GM21381 (cell line): ENCODE data around the gene TMEM156.
"Not testable (repeated sequence)": the region's sequence is repeated elsewhere in the genome, so short reads cannot be mapped to it uniquely, and the experiment has no call there.

Experiments
- ATAC-seq: cut with Tn5 transposase; IDR thresholded peaks from one replicate; pipeline ENCODE4 v1.9.1; 2021; ENCODE audit warnings: mild to moderate bottlenecking, moderate library complexity; ENCODE audit not compliant: unreplicated experiment

The TMEM156 gene

DNA sequence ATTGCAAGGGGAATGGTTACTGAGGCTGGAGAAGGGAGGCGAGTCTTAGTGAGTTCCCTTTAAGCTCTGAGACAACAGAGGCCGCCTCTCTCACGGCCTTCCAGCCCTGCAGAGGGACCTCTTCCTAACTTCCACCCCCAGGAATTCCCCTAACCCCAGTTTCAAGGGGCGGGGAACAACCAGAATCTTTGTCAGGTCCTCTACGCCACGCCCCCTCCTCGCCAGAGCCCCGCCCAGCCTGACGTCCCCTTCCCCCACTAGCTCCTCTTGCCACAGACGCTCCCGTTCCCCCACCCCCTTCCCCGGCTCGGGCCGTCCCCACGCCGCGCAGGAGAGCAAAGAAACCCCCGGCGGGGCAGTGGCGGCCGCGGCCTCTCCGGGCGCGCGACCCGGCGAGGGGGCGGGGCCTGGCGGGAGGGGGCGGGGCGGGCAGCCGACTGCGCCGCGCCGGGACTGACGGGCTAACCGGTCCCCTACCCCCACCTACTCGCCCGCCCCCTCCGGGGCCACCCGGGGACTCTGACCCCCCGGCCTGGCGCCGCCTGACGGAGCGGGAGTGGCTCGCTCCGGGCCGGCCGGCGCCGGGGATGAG lies 12.3 kb upstream of the TMEM156 start:
- ATAC-seq, result peak; percentile 72

DNA sequence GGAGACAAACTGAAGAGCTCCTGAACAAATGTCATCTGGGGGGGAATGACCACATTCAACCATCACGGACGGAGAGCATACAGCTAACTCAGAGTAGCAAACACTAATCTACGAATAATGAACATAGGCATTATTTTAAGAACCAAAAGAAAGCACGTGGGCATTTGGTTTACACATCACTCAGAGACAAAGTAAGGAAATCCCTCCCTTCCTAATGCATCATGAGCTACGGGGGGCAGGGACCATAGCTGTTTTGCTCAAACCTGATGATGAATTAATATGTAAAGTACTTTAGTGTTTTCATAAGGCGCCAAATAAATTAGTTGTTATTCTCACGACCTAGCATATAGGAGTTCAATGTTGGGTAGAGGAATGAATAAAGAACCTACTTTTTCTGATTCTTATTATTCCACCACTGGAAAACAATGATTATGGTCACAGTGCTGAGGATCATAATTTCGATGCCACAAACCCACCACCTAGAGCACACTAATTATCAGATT lies 11.7 kb upstream of the TMEM156 start:
- no peak for ATAC-seq

DNA sequence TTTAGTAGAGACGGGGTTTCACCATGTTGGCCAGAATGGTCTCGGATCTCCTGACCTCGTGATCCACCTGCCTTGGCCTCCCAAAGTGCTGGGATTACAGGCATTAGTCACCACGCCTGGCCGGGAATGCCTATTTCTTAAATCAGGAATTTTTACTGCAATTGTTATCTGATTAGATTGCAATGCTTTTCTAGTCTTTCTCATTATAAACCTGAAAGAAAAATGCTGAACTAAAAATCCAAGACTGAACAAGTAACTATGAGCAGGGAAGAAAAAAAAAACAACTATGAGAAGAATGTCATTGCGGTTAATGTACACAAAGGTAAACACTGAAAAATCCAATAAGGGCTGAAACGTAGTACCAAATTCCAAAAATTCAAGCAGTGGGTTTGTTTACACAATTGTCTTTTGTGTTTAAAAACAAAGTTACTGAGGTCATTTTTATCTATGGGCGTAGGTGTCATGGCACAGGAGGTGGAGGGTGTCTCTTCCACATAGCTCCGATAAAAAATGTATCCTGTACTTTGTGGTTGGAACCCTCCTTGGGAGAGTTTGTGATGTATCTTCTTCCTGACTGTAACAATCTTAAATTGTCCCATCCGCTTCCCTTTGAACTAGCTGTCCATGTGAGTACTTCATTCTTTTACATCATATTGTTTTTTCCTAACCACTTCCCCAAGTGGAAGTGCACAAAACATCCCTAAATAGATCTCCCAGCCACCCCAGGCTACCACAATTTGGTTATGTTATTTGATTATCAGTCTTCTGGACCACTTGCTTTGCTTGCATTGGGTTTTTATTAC lies 11.1 kb upstream of the TMEM156 start:
- no peak for ATAC-seq

DNA sequence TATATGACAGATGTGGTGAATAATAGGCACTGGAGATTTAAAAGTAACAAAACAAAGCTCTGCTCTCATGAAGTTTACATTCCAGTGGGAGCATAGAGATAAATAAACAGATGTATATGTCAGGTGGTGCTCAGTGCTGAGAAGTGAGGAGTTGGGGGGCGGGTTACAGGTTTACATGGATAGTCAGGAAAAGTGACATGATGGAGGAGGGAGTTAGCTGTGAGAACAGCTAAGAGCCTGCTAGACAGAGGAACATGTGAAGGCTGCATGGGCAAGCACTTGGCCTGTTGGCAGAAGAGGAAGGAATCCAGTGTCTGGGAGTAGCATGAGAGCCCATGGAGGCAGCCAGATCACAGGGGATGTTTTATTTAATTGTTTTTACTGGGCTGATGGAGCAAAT lies 10.2 kb upstream of the TMEM156 start:
- no peak for ATAC-seq

DNA sequence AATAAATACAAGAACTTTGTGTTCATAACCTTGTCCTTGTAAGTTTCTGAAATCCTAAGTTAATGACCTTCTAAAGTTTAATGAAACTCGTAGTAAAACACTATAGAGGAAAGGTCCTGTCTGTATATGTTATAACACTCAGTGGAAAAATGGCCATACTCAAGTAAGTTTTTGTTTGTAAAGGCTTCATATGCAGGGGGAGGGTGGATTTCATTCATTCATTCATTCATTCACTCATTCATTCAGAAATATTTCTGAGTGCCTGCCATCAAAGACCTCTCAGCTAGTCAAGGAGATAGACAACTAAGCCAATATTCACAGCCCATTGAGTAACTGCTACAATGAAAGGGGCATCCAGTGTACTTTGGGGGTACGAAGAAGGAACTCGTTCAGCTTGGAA lies 6.9 kb upstream of the TMEM156 start:
- no peak for ATAC-seq

DNA sequence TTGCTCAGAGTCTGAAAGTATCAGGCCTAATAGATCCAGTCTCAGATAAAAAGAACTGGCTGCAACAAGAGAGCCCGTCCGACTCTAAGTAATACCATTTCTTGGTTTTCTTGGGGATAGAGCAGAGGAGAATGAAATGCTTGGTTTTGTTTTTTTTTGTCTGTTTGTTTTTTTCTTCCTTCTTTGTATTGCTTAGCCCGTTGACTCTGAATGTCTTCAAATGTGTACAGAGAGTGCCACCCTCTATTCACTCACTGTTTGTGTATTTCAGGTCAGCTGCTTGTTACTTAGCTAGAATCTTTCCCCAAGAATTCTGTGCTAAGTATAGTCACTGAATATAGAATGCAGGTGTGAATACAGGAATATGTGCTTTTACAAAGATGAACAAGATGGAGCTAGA lies 5.7 kb upstream of the TMEM156 start:
- ATAC-seq, result no peak

DNA sequence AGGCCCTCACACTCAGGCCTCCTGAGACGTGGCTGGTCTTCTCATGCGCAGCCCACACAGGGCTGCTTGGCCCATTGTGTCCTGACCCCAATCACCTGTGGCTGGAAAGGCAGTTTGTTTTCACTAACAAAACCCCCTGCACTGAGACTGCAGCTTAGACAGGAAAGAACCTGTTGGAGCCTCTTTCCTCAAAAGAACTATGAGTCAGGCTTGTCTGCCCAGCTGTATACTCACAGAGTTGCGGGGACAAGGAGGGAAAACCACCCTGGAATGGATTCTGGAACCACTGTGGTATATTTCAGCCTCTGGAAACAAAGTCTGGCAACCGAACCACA lies 5.2 kb upstream of the TMEM156 start:
- ATAC-seq, result no peak

DNA sequence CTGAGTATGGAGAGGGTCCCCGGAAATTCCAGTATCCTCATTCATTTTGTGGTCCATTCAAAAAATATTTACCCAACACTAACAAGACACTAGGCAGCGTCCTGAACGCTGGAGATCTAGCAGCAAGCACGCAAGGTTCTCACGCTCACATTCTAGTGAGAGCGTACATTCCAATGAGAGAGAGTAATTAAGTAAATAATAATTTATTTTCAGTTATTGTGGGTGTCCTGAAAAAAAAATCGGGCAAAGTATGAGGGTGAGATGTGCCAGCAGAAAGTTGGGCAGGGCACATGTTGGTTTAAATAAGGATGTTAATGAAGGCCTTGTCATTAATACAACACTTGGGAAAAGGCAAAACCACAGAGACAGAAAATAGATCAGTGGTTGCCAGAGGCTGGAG lies 4.0 kb upstream of the TMEM156 start:
- ATAC-seq, result no peak

DNA sequence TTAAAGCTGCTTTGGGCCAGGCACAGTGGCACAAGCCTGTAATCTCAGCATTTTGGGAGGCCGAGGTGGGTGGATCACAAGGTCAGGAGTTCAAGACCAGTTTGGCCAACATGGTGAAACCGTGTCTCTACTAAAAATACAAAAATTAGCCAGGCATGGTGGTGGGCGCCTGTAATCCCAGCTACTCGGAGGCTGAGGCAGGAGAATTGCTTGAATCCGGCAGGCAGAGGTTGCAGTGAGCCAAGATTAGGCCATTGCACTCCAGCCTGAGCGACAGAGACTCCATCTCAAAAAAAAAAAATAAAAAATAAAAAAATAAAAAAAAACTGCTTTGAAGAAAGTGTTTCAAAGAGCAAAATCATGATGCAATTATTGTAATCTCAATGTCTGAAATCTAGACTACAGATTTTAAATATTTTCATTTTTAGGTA lies 604 bp downstream of the TMEM156 start:
- not testable (repeated sequence) for ATAC-seq

DNA sequence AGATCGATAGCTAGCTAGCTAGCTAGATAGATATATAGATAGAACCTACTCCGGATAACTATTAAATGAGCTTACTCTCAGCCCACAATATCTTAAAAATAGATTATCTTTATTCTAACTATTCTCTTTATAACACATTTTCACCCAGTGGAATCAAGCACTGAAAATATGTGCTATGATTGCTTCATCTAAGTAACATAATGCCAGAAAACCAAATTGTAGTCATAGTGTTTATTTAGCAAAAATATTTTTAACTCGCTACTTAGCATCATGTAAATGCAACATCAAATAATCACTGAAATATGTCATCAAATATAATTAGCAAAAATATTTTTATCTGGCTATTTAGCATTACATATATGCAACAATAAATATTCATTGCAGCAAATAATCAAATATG lies 1.5 kb downstream of the TMEM156 start:
- ATAC-seq, result no peak

DNA sequence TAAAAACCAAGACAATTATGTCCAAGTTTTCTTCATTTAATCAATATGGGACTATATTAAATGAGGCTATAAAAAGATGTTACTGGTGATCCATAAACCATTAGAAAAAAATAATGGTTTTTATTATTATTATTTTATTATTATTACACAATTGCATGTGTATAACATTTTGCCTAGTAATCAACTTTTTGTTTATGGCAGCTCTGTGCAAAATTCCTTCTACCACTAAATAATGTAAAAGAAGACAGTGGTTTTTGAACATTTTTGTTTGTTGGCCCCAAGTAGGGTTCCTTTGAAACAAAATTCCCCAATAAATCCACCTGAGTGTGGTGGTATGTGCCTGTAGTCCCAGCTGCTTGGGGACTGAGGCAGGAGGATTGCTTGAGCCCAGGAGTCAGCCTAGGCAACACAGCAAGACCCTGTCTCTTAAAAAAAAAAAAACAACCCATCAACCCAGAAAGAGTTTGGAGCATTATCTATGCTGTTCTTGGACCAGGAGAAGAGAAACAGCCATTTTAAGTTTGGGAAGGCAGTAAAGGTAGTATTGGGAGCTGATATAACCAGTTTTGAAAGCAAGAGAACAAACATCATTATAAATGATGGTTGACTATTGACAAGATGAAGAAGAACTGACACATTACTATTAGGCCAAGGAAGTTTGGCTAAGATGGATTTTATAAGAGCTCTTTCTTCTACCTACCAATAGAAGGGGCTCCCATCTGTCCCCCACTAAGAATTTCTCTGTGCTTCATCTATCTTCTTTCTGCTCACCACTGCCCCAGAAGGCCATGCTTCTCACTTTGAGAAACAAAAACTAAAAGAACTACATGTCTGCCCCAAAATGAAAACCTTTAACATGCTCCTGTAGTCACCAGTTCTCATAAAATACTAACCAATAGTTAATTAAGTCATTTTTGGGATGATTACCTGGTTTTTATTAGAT lies 2.2 kb downstream of the TMEM156 start:
- ATAC-seq, result no peak

DNA sequence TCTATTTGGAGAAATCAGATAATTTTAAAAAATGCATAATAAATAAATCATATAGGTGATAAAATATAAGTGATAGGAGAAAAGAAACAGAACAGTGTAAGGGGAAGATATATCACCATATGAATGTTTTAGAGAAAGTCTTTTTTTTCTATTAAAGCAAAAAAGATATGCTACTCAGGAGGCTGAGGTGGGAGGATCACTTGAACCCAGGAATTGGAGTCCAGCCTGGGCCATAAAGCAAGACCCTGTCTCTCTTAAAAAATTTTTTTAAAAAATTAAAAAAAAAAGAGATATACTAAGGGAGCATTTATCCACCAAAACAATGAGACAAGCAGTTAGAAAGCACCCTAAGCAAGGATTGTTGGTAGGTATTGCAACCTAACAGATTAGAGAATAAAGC lies 6.1 kb downstream of the TMEM156 start:
- ATAC-seq, result no peak

DNA sequence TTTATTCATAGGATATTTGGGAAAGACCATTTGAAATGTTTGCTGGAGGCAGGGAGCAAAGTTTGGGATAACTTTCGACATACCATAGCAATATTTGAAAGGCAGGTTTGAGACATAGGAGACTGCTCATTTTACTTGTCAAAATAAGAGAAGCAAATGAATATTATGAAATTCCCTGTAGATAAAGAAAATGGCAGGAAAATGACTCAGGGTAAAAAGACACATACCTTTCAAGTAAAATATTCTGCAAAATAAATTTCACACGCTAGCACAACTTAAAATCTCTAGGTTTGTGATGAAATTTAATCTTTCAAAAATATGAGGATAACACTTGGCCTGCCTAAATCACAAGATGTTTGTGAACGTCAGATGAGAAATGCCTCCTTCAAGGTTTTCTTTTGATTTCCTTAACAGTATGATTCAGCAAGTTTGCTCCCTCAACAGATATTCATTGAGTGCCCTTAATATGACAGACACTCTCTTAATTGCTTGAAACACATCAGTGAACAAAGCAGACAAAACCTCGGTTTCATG lies 6.6 kb downstream of the TMEM156 start:
- no peak for ATAC-seq

DNA sequence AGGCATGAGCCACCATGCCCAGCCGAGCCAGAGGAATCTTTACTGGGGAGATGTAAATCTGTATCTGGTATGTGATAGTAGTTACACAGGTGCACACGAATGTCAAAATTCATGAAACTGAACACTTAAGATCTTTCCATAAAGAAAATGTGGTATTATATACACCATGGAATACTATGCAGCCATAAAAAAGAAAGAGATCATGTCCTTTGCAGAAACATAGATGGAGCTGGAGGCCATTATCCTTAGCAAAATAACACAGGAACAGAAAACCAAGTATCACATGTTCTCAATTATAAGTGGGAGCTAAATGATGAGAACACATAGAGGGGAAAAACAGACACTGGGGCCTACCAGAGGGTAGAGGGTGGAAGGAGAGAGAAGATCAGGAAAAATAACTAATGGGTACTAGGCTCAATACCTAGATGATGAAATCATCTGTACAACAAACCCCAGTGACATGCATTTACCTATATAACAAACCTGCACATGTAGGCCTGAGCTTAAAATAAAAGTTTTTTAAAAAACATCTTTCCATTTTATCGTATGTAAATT lies 7.8 kb downstream of the TMEM156 start:
- no peak for ATAC-seq

DNA sequence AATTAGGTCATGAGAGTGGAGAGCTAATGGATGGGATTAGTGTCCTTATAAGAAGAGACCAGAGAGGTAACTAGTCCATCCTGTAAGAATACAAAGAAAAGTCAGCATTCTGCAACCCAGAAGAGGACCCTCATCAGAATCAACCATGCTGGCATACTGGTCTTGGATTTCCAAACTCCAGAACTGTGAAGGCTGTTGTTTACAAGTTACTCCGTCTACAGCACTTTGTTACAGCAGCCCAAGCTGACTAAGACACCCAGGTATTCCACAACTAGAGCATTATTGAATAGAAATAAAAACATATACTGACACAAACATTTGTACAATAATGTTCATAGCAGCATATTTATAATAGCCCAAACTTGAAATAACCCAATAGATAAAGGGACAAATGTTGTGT lies 9.2 kb downstream of the TMEM156 start:
- no peak for ATAC-seq

DNA sequence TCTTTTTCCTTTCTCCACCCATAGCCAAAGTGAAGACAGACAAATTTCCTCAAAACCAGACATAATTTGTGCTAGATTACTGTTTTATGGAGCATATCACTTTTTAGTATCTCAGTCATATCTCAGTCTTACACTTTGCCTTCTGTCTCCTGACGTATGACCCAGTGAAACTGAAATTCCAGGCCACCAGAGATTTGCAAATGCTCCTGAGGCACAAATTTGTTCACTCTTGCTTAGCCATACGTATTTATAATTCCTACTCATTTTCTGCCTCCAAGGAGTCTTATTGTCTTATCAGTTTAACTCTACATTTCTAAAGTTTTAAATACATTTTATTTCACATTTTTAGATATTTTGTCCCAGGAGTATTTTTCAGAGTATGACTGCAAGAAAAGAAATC lies 10.0 kb downstream of the TMEM156 start:
- no peak for ATAC-seq

DNA sequence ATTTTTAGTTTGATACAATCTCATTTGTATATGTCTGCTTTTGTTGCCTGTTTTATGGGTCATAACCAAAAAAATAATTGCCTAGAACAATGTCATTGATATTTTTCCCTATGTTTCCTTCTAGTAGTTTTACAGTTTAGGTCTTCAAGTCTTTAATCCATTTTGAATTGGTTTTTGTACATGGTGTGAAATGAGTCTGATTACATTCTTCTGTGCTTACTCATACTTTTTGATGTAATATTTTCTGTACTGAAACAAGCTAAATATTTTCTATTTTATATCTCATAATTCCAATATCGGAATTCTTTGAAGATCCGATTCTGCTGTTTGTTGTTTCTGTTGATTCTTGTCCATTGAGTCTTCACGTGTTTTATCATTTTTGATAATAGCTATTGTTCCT lies 10.6 kb downstream of the TMEM156 start:
- ATAC-seq, result no peak

DNA sequence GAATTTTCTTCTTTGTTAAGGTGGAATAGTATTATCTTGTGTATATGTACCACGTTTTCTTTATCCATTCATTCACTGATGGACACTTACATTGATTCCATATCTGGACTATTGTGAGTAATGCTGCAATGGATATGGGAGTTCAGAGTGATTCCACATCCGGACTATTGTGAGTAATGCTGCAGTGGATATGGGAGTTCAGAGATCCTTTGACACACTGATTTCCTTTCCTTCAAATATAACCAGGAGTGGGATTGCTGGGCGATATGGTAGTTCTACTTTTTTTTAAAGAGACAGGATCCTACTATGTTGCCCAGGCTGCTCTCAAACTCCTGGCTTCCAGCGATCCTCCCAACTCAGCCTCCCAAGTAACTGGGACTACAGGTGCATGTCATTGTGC lies 12.1 kb downstream of the TMEM156 start:
- no peak for ATAC-seq

DNA sequence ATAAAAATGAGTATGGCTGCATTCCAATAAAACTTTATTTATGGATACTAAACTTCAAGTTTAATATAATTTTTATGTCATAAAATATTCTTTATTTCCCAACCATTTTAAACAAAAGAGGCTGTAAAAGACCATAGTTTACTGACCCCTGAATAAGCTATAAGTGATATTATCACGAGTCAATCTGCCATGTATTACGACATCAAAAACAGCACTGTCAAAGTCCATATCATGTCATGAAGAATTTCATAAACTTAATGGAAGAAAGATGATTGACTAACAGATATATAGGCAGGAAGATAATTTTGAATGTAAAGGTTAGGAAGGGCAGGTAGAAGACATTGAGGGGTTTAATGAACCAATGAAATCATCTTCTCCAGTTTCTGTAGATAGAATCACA lies 18.2 kb downstream of the TMEM156 start:
- ATAC-seq, result no peak

DNA sequence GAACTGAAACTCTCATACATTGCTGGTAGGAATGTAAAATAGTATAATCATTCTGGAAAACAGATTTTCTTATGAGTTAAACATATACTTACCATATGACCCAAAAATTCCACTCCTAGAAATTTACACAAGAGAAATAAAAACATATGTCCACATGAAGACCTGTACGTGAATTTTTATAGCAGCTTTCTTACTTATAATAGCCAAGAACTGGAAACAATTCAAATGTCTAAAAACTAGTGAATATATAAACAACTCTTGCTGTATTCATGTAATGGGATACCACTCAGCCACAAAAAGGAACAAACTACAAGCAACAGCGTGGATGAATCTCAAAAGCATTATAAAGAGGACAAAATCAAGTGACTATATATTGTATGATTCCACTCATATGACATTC lies 27.5 kb downstream of the TMEM156 start:
- no peak for ATAC-seq

DNA sequence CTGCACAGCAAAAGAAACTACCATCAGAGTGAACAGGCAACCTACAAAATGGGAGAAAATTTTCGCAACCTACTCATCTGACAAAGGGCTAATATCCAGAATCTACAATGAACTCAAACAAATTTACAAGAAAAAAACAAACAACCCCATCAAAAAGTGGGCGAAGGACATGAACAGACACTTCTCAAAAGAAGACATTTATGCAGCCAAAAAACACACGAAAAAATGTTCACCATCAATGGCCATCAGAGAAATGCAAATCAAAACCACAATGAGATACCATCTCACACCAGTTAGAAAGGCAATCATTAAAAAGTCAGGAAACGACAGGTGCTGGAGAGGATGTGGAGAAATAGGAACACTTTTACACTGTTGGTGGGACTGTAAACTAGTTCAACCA lies 30.2 kb downstream of the TMEM156 start:
- ATAC-seq, result not testable (repeated sequence)
